Stimulated activated naive CD8-positive, alpha-beta T cell treated with anti-CD3 and anti-CD28 coated beads, Interleukin-15, Interleukin-2, amounts not matched to agents 100 ng/mL and 50 ng/mL, for 24 hours (primary cell): ENCODE measurements around the gene ABCC8.

Experiments
- H3K27ac Mint-ChIP-seq: one replicate; pipeline ENCODE4 v1.8.0; 2021; ENCODE audit warnings: mild to moderate bottlenecking, mixed read lengths
- H3K27me3 Mint-ChIP-seq: one replicate; pipeline ENCODE4 v1.8.0; 2021; ENCODE audit warnings: mixed read lengths
- H3K36me3 Mint-ChIP-seq: one replicate; pipeline ENCODE4 v1.8.0; 2021; ENCODE audit warnings: low read depth, mixed read lengths
- H3K4me1 Mint-ChIP-seq: one replicate; pipeline ENCODE4 v1.8.0; 2021; ENCODE audit warnings: low read depth, mixed read lengths
- H3K4me3 Mint-ChIP-seq: one replicate; pipeline ENCODE4 v1.8.0; 2021; ENCODE audit warnings: mild to moderate bottlenecking, mixed read lengths
- H3K9me3 Mint-ChIP-seq: one replicate; pipeline ENCODE4 v1.8.0; 2021; ENCODE audit warnings: mixed read lengths

The ABCC8 gene

DNA sequence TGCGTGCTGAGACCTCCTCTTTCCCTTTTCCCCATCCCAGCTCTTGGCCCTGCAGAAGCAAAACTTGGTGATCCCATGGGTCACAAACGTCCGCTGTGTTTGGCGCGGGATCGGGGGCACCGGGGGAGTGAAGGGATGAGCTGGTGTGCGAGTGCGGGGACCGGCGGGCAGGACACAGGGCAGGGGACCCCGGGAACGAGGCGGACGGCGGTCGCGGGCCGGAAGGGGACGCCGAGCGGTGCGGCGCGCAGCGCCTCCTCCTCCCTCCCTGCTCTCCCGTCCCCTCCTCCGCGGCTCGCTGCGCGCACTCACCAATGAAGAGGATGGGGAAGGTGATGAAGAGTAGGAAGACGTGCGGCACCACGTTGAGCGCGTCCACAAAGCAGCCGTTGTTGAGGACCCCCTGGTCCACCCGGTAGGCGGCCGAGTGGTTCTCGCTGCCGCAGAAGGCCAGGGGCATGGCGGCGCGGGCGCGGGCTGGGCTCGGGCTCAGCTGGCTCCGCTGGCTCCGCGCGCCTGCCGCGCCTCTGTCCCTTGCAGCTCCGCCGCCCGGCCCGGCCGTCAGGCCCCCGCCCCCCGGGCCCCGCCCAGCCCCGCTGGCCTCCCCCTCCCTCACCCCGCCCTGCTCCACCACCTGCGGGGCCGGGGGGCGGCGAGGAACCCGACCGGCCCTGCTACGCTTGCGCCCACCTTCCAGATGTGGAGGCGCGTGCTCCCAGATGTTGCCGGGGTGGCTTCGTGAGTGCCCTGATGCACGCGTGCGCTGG lies at the start of gene ABCC8:
Gene ABCC8, minus strand, starts transcription at position 529 of the 767 bp plus-strand sequence. Its CDS starts 69 bp downstream, at position 460.
- no peaks in the 10 kb centered on the region for H3K36me3 Mint-ChIP-seq
- H3K27me3 Mint-ChIP-seq = peaks cover 72% of the 10 kb centered on the region
- H3K4me3 Mint-ChIP-seq = peak within 1 kb of the TSS; percentile 38

DNA sequence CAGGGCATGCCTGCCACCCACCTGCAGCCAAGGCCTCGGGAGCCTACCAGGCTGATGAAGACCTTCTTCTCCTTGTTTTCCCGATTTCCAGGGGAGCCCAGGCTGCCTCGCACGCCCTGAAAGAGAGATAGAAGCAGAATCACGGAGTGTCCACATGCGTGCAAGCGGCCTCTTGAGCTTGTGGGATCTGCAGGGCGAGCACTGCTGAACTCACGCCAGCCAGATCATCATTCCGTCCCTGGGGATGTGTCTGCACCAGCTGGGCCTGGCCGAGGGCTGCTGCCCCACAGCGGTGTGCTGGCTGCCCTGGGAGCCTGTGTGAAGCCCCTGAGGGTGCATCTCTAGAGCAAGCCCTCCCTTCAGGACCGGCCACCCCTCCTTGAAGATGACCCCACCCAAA lies 49.7 kb upstream of the ABCC8 start:
- H3K4me1 Mint-ChIP-seq = no peaks in the 10 kb centered on the region
- no peaks in the 10 kb centered on the region for H3K9me3 Mint-ChIP-seq
- H3K27me3 Mint-ChIP-seq = no peaks in the 10 kb centered on the region
- H3K36me3 Mint-ChIP-seq = no peaks in the 10 kb centered on the region
- no peak overlapping the region for H3K27ac Mint-ChIP-seq
- no peak overlapping the region for H3K4me3 Mint-ChIP-seq

More for the DNA sequence above, at the start of gene ABCC8:
- Mint-ChIP-seq H3K9me3 (no peaks in the 10 kb centered on the region), H3K27ac (no peak within 1 kb of the TSS), H3K4me1 (peaks cover 3% of the 10 kb centered on the region)

DNA sequence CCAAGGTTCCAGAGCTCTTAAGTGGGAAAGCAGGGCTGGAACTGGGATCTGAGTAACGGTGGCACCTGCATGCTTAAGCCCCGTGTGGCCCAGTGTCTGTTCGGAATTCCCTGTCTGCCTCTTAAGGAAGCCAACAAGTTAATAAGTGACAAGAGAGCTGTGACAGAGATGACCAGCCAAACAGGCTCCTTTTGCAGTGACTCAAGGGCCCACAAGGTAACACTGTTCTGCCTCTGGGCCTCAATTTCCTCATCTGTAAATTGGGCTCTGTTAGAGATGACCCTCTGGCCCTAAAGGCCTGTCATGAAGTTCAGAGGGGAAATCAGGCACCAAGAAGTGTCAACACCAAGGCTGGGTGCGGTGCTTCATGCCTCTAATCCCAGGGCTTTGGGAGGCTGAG lies 48.9 kb upstream of the ABCC8 start:
- Mint-ChIP-seq H3K27ac (no peak overlapping the region), H3K4me1 (no peaks in the 10 kb centered on the region), H3K27me3 (no peaks in the 10 kb centered on the region), H3K36me3 (no peaks in the 10 kb centered on the region), H3K4me3 (no peak overlapping the region), H3K9me3 (no peaks in the 10 kb centered on the region)

DNA sequence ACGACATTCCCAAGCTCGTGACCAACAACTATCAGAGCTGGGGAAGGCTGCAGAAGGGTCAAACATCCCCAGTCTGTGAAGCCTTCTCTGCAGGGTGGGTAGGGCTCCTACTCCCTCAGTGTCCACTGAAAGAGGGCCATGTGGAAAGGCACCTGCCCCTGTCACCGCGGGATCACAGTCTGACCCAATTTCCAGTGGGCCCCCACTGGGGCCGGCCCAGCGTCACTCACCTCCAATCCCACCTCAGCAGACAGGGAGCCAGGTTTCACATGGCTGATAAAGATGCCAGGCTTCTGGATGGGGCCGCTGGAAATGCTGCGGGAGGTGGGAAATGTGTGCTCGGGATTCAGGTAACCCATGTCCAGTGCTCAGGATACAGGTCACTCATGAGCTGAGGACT lies 47.6 kb upstream of the ABCC8 start:
- H3K4me3 Mint-ChIP-seq = no peak overlapping the region
- no peak overlapping the region for H3K27ac Mint-ChIP-seq
- no peaks in the 10 kb centered on the region for H3K27me3 Mint-ChIP-seq
- H3K36me3 Mint-ChIP-seq = no peaks in the 10 kb centered on the region
- H3K9me3 Mint-ChIP-seq = no peaks in the 10 kb centered on the region
- no peaks in the 10 kb centered on the region for H3K4me1 Mint-ChIP-seq

DNA sequence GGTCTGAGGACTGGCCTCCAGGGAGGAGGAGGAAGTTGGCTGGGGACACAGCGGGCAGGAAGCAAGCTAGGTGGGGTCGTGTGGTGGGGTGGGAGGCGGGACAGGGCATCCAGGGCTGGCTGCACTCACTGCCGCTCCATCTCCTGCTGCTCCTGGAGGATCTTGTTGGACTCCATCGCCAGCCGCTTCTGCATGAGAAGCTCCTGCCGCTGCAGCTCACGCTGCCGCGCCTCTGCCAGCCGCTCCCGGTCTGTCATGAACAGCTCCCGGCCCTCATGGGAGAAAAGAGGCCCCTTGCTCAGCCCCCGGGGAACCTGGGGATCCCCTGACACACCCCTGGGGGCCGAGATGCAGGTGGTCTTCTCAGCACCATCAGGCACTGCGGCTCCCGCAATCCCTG lies 46.0 kb upstream of the ABCC8 start:
- H3K4me3 Mint-ChIP-seq = no peak overlapping the region
- H3K4me1 Mint-ChIP-seq = no peaks in the 10 kb centered on the region
- no peaks in the 10 kb centered on the region for H3K36me3 Mint-ChIP-seq
- no peaks in the 10 kb centered on the region for H3K27me3 Mint-ChIP-seq
- no peak overlapping the region for H3K27ac Mint-ChIP-seq
- no peaks in the 10 kb centered on the region for H3K9me3 Mint-ChIP-seq

DNA sequence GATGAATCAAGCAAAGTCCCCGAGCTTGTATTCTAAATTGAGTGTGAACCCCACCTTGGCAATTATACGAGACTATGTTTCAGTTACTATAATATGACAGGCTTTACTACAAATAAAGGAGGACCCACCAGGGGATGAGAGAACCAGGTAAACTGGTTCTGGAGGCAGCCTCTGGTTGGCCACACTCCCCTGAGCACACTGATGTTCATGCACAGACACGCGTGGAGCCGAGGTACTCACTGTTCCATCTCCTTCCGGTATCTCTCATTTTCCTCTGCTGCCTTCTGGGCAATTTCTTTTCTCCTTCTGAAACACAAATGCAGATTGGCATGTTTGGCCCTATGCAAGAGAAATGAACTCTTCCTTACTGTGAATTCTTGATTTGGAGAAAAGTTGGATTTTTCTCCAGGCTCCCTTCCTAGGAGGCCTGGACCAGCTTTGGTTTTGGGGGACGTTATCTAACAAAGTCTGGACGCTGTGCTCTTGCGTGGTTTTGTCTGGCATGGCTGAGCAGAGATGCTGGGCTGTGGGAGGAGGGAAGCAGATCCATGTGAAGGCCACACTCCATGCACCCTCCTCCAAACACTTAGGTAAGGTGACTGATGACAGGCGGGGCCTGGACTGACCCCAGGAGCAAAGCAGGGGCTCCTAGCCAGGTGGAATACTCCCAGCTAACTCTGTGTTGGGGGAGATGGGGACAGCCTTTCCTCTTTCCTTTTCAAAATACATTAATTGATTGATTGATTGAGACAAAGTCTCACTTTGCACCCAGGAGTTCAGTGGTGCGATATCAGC lies 44.7 kb upstream of the ABCC8 start:
- H3K4me1 Mint-ChIP-seq = no peaks in the 10 kb centered on the region
- H3K36me3 Mint-ChIP-seq = no peaks in the 10 kb centered on the region
- H3K4me3 Mint-ChIP-seq = no peak overlapping the region
- H3K27ac Mint-ChIP-seq = no peak overlapping the region
- H3K27me3 Mint-ChIP-seq = no peaks in the 10 kb centered on the region
- no peaks in the 10 kb centered on the region for H3K9me3 Mint-ChIP-seq

DNA sequence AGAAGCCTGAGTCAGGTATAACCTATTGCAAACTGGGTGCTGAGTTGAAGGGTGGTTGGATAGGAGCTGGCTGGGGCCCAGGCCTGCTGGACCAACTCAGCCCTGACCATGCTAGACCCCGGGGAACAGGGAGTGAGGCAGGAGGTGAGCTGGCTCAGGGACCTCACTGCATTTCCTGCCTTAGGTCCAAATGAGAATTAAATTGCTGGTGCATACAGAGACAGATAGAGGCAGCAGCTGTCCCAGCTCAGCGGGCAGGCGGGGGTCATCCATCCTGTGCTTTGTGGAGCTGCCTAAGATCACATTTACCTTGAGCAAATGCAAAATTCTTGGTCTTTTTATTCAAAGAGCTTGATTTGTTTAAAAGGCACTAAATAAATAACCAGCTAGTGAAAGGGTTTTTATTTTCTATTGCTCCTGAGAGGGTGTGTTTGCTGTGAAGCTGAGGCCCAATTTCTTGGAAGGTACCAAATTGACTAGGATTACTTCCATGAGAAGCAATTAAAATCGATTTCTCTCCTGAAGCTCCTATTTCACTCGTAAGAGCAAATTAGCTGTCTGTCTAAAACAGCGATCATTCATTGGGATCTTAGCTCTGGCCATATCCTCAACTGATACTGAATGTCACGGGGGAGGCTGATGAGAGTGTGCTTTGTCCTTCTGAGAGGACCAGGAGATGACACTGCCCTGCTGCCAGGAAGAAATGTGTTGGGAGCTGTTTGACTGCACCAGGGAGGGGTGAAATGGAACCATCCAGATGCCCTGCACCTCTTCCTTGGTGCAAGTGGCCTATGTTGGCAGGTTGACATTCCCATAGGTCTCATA lies 42.6 kb upstream of the ABCC8 start:
- Mint-ChIP-seq H3K27me3 (peaks cover 3% of the 10 kb centered on the region), H3K4me1 (no peaks in the 10 kb centered on the region), H3K4me3 (no peak overlapping the region), H3K9me3 (no peaks in the 10 kb centered on the region), H3K27ac (no peak overlapping the region), H3K36me3 (no peaks in the 10 kb centered on the region)

DNA sequence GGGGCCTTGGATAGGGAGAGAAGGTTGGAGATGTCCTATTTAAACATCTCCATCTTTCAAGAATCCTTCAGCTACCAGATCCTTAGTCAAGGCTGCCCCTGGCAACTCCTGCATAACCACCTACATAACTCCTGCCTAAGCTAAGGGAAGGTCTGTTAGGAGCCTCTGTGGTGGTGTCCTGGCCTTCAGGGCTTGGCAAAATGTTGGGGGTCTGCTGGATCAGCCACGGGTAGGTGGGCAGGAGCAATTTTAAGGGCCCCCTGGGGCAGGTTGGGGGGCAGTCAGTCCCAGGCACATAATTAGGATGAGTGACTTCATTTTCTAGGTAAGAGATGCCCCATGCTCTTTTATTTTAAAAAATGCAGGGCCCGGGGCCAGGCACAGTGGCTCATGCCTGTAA lies 41.7 kb upstream of the ABCC8 start:
- Mint-ChIP-seq H3K36me3 (no peaks in the 10 kb centered on the region), H3K4me3 (no peak overlapping the region), H3K9me3 (no peaks in the 10 kb centered on the region), H3K27me3 (peaks cover 3% of the 10 kb centered on the region), H3K4me1 (no peaks in the 10 kb centered on the region), H3K27ac (no peak overlapping the region)

DNA sequence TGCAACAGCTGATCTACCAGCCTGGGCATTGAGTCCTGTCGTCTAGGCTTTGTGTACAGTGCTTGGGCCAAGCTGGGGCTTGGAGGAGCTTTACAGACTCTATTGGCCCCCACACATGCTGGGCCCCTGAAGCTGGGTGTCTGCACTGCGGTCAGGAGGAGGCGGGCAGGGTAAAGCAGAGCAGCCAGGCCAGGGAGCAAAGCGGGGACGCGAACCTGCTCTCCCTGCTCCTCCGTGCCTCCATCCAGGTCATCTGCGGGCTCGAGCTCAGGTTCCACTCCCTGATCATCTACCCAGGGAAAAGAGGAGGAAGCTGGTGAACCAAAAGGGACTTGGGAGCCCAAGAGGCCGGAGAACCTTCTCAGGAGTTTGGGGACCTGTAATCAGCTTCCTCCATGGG lies 40.5 kb upstream of the ABCC8 start:
- H3K36me3 Mint-ChIP-seq = no peaks in the 10 kb centered on the region
- H3K4me3 Mint-ChIP-seq = no peak overlapping the region
- peaks cover 3% of the 10 kb centered on the region for H3K27me3 Mint-ChIP-seq
- no peak overlapping the region for H3K27ac Mint-ChIP-seq
- no peaks in the 10 kb centered on the region for H3K4me1 Mint-ChIP-seq
- H3K9me3 Mint-ChIP-seq = no peaks in the 10 kb centered on the region

DNA sequence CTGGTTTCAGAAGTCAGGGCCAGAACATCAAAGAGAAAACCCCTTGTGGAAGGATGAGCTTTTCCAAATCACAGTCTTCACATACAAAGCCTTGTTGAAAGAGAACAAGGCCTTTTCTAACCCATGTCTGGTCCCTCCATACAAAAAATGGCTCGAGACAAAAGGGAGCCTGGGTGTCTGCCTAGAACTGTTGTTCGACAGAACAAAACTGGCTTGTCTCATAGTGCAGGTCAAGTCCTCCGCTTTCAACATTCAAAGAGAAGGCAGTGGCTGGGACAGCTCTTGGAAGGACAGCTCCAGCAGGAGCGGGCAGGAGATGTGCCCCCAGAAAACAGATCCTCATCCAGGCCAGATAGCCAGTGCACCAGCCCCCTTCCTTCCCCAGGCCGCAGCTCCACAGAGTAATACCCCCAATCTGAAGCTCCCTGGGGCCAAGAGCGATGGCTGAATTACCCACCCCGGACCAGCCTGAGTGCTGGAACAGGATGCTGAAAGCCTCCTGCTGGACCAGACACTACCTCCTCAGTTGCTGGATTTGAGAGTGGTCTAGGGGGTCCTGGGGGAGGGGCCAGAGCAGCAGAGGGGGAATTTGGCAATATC lies 40.0 kb upstream of the ABCC8 start:
- Mint-ChIP-seq H3K27ac (no peak overlapping the region), H3K27me3 (peaks cover 3% of the 10 kb centered on the region), H3K9me3 (no peaks in the 10 kb centered on the region)

DNA sequence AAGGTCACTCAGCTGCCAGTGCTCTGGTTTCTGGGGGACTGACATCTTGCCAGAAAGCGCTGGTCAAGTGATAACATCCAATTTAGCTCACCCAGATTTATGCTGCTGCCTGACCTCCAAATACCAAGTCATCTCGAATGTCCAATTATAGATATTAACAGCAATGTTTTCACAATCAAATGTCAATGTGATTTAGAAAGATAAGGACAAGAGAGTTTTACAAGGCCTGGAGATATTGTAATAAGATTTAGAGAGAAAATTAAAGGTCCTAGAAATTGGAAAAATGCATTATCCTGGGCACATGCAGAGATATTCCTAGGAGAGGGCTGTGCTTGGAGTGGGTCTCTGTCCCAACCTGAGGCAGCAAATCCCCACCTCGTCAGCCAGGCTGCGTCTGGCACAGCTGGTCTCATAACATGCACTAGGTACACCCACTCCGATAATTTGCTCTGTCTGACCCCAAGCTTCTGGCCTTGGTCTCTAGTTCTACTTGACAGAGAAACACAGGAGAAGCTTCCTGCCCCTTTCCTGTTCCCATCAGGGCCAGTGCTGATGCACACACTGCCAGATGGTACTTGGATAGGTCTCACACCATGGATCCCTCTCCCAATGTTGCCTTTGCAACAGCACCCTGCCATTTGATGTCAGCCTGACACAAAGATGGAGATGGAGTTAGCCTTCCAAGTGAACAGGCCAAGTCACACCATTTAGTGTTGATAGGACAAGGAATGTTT lies 39.0 kb upstream of the ABCC8 start:
- no peaks in the 10 kb centered on the region for H3K4me1 Mint-ChIP-seq
- H3K36me3 Mint-ChIP-seq = no peaks in the 10 kb centered on the region
- H3K27me3 Mint-ChIP-seq = peaks cover 3% of the 10 kb centered on the region
- H3K9me3 Mint-ChIP-seq = no peaks in the 10 kb centered on the region
- no peak overlapping the region for H3K27ac Mint-ChIP-seq
- no peak overlapping the region for H3K4me3 Mint-ChIP-seq

More for the DNA sequence above, 40.0 kb upstream of the ABCC8 start:
- no peaks in the 10 kb centered on the region for H3K4me1 Mint-ChIP-seq
- no peak overlapping the region for H3K4me3 Mint-ChIP-seq
- H3K36me3 Mint-ChIP-seq = no peaks in the 10 kb centered on the region

DNA sequence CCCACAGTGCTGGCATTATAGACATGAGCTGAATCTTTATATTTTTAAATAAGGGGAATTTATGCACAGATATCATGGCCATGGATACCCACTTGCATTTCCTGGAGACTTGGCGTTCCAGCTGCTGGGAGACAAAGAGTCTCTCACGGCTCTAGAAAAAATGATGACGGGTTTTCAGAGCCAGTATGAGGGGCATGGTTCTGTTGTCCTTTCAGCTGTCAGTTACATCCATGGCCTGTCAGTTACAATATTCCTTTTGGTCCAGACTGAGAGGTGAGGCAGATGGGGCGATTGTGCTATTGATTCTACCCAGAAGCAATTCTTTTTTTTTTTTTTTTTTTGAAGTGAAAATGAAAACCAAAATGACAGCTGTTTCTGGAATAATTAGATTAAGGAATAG lies 37.8 kb upstream of the ABCC8 start:
- no peak overlapping the region for H3K4me3 Mint-ChIP-seq
- H3K9me3 Mint-ChIP-seq = no peaks in the 10 kb centered on the region
- no peak overlapping the region for H3K27ac Mint-ChIP-seq
- no peaks in the 10 kb centered on the region for H3K4me1 Mint-ChIP-seq
- H3K36me3 Mint-ChIP-seq = no peaks in the 10 kb centered on the region
- H3K27me3 Mint-ChIP-seq = peaks cover 3% of the 10 kb centered on the region

DNA sequence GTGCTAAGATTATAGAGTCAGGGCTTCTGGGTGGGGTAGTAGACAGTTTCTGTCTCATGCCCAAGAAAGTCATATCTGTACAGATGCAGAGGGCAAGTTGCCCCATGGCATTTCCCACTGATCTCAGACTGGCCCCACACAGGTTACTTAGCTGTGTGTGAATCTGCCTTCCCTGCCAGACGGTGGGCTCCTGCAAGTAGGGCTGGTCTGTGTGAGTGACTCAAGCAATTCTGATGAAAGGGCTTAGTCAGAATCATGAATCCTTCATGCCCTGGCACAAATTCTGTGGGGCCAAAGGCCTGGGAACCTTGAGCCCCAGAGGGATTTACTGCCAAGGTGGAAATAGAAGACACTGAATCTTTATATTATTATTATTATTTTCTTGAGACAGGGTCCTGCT lies 37.2 kb upstream of the ABCC8 start:
- peaks cover 3% of the 10 kb centered on the region for H3K27me3 Mint-ChIP-seq
- no peaks in the 10 kb centered on the region for H3K36me3 Mint-ChIP-seq
- H3K4me1 Mint-ChIP-seq = no peaks in the 10 kb centered on the region
- H3K4me3 Mint-ChIP-seq = no peak overlapping the region
- H3K27ac Mint-ChIP-seq = no peak overlapping the region
- H3K9me3 Mint-ChIP-seq = no peaks in the 10 kb centered on the region

DNA sequence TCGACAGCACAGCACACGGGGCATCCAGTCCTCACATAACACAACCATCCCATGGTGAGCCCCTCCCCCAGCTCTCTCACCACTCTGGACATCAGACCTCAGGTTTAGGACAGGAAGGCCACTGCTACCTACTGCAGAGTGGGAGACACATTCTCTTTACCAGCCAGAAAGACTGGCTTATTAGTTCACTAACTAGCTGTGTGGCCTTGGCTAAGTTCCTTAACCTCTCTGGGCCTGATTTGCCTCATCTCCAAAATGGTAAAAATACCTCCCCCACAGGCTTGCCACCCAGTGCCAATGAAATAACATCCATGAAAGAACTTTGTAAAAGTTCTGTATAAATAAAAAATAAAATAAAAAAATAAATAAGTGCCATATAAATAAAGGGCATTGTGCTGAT lies 35.5 kb upstream of the ABCC8 start:
- Mint-ChIP-seq H3K4me1 (no peaks in the 10 kb centered on the region), H3K36me3 (no peaks in the 10 kb centered on the region), H3K27me3 (peaks cover 7% of the 10 kb centered on the region), H3K4me3 (no peak overlapping the region), H3K9me3 (no peaks in the 10 kb centered on the region), H3K27ac (no peak overlapping the region)
